Heart left ventricle (tissue), 16 donors: ENCODE results near the gene ZEB1. TPM values are rescaled to one million over a fixed set of nuclear protein-coding genes. Genes with fewer than 3 reads are reported as not detected.

Experiments
- ATAC-seq, 4 donors: fragments of 200-7000 bp; cut with Tn5 transposase; one replicate each; pipeline ENCODE4 v1.9.1; 2020 to 2022; ENCODE audit warnings: moderate library complexity in 4 of 4, mild to moderate bottlenecking in 3 of 4, moderate number of reproducible peaks in 1 of 4
- DNase-seq, 5 donors: peaks; one replicate each; pipeline ENCODE4 v3.0.0-alpha.2; 2020
- H3K27ac ChIP-seq, 12 donors: fragments of 200-600 bp; sonication (generic) in 4 of 12; one replicate each; pipeline versions ENCODE4 v1.5.0 to v1.8.0; 2016 to 2022; ENCODE audit warnings: mild to moderate bottlenecking in 2 of 12
- H3K27me3 ChIP-seq, 9 donors: fragments of 200-600 bp; sonication (generic) in 2 of 9; one replicate each; pipeline versions ENCODE4 v1.5.1 to v1.8.0; 2016 to 2022; ENCODE audit warnings: mild to moderate bottlenecking in 3 of 9
- H3K36me3 ChIP-seq, 9 donors: fragments of 200-600 bp; sonication (generic) in 2 of 9; one replicate each; pipeline versions ENCODE4 v1.5.0 to v1.8.0; 2018 to 2022; ENCODE audit warnings: mild to moderate bottlenecking in 2 of 9
- H3K4me1 ChIP-seq, 12 donors: fragments of 200-600 bp; sonication (generic) in 4 of 12; one replicate each; pipeline versions ENCODE4 v1.5.0 to v1.8.0; 2016 to 2022; ENCODE audit warnings: mild to moderate bottlenecking in 3 of 12
- H3K4me3 ChIP-seq, 12 donors: fragments of 200-600 bp; sonication (generic) in 4 of 12; one replicate each; pipeline versions ENCODE4 v1.5.0 to v1.8.0; 2017 to 2022; ENCODE audit warnings: mild to moderate bottlenecking in 9 of 12, moderate library complexity in 4 of 12
- H3K9me3 ChIP-seq, 12 donors: fragments of 200-600 bp; sonication (generic) in 4 of 12; one replicate each; pipeline versions ENCODE4 v1.5.0 to v1.8.0; 2016 to 2022; ENCODE audit warnings: mild to moderate bottlenecking in 1 of 12
- POLR2A ChIP-seq, 2 donors: fragments of 450-650 bp; IDR thresholded peaks; one replicate each; pipeline ENCODE4 v1.6.1; 2017; ENCODE audit warnings: antibody characterized with exemption in 2 of 2, mild to moderate bottlenecking in 2 of 2, moderate library complexity in 2 of 2
- WGBS, 4 donors: extraction: QIAGEN DNeasy Blood & Tissue Kit in 2 of 4; methylation state at CpG; one replicate each; pipeline versions ENCODE4 v1.1.5 to v1.1.7; 2013 to 2018; 5-methylcytosine and 5-hydroxymethylcytosine counted together
- intact Hi-C, 10 donors: fragments of 100-400 bp; cut with DNase I; formaldehyde crosslinking; loops; one replicate each; pipeline versions ENCODE4 v1.11.1 to v1.14.2; 2022
- long read RNA-seq, 3 donors: library from polyadenylated mRNA; unstranded; transcript quantifications; one replicate each; pipeline ENCODE4 v2.0.0, GENCODE V29; 2020 to 2021
- polyA plus RNA-seq, 2 donors: library from polyadenylated mRNA; stranded (reverse); fragments of 200-250 nt; gene quantifications; one replicate each; pipeline ENCODE4 v1.2.3, GENCODE V29; 2013
- total RNA-seq, 9 donors: library from RNA; depleted of rRNA in 2 of 9; stranded (reverse); fragments of >200 nt in 2 of 9; fragmentation: NEBNext Ultra II Directional in 3 of 9; extraction: Animal tissue kit (Norgen Biotek cat#: 25700) in 3 of 9; gene quantifications; one replicate each; pipeline versions ENCODE4 v1.1.0 to v1.2.4, GENCODE V29; 2016 to 2023
- TF ChIP-seq, protein P1 (sequence below), 12 donors: fragments of 200-600 bp; sonication (generic) in 4 of 12; IDR thresholded peaks; one replicate each; pipeline versions ENCODE4 v1.5.0 to v1.8.0; 2018 to 2022; ENCODE audit warnings: antibody characterized with exemption in 12 of 12, mild to moderate bottlenecking in 5 of 12
- donor health status: ischemic (EF 13 %, LVEDD 7.1; RV severe dilation, severe dysfunction).
- donor health status: healthy with polysubstance abuse.
- donor health status: DM: no; HTN: yes; CAD: no.
- donor health status: DM: no; HTN: no; CAD: no.
- donor health status: ischemic (EF 25% LVEDD 6.9; RV normal size, moderate dysfunction).
- donor health status: ischemic (EF 25% LVEDD 5.7; RV mildly dilated, moderate dysfunction).
- donor health status: healthy.
- donor health status: DM: yes; HTN: yes; CAD: no.
- donor health status: ischemic (EF 35%, LVEDD 5.7; RV mildly dilated, moderate dysfunction).
- donor health status: nonischemic (EF 11% LVEDD 7.7; RV severe dilation, severe dysfunction).
- donor health status: DM: yes; HTN: yes; CAD: no.
- donor health status: PGD.
- donor health status: ischemic (EF 29% LVEDD 5.4; RV normal size, mild dysfunction).
- donor health status: nonischemic (EF 23%, LVEDD 6.1; RV moderate dilation, normal function).

Gene ZEB1
- total RNA-seq, result 100 to 1,000 TPM in 3 of 9 donors, 10 to 100 TPM in 6; 74.0 to 135 (median 95.9) TPM
- 10 to 100 TPM; 15.4 to 19.4 TPM for polyA plus RNA-seq
- long read RNA-seq, donor 1, full-length matches to known transcripts, result 10 of 36 reads
- long read RNA-seq, donor 1, partial matches to known transcripts, result 19 of 36 reads
- long read RNA-seq, donor 1, other reads (novel, unspliced or antisense), result 7 of 36 reads
- long read RNA-seq, donor 2, full-length matches to known transcripts, result 74 of 170 reads
- long read RNA-seq, donor 2, partial matches to known transcripts, result 59 of 170 reads
- long read RNA-seq, donor 2, other reads (novel, unspliced or antisense), result 37 of 170 reads
- long read RNA-seq, donor 3, full-length matches to known transcripts, result 17 of 40 reads
- long read RNA-seq, donor 3, partial matches to known transcripts, result 20 of 40 reads
- long read RNA-seq, donor 3, other reads (novel, unspliced or antisense), result 3 of 40 reads

- DNase-seq, result peak; percentile 86 to 95 (median 91)
- peak within 1 kb of the TSS; percentile 91 to 99 (median 98) for H3K27ac ChIP-seq
- H3K4me1 ChIP-seq, result peaks cover 0 to 46% (median 17%) of the 10 kb centered on the region in 12 donors
- intact Hi-C loops, result loop anchor here (1.0 to 10.0 kb wide), 19 partner anchors 146 to 564 kb away; partner anchors contain the start of gene ZNF438 (in 4 of the 10)
- no peaks in the 10 kb centered on the region for H3K27me3 ChIP-seq
- no peak for TF ChIP-seq POLR2A (IDR thresholded peaks at IDR 0.05)
- TF ChIP-seq, protein P1, sequence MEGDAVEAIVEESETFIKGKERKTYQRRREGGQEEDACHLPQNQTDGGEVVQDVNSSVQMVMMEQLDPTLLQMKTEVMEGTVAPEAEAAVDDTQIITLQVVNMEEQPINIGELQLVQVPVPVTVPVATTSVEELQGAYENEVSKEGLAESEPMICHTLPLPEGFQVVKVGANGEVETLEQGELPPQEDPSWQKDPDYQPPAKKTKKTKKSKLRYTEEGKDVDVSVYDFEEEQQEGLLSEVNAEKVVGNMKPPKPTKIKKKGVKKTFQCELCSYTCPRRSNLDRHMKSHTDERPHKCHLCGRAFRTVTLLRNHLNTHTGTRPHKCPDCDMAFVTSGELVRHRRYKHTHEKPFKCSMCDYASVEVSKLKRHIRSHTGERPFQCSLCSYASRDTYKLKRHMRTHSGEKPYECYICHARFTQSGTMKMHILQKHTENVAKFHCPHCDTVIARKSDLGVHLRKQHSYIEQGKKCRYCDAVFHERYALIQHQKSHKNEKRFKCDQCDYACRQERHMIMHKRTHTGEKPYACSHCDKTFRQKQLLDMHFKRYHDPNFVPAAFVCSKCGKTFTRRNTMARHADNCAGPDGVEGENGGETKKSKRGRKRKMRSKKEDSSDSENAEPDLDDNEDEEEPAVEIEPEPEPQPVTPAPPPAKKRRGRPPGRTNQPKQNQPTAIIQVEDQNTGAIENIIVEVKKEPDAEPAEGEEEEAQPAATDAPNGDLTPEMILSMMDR (IDR thresholded peaks at IDR 0.05), result peak; percentile 23 to 70 (median 56)
- no peaks in the 10 kb centered on the region for H3K9me3 ChIP-seq
- ATAC-seq, result peak; percentile 33 to 78 (median 68)
- peak within 1 kb of the TSS; percentile 66 to 96 (median 90) for H3K4me3 ChIP-seq
- 0 to 1% (median 1%) methylated on average over 60 to 71 of the region's 71 CpGs for WGBS, 4 donors
- no peaks in the 10 kb centered on the region for H3K36me3 ChIP-seq
Measured at GRCh38 chr10:31318854-31319601, at the start of gene ZEB1. TSS of gene ZEB1 (plus strand) at chr10:31319216. CDS start at chr10:31319235, 19 bp downstream.

- intact Hi-C loops, result no loop called here
- no peak overlapping the region for H3K4me3 ChIP-seq
Measured at GRCh38 chr10:31270954-31271353, 48.1 kb upstream of the ZEB1 start.

DNA sequence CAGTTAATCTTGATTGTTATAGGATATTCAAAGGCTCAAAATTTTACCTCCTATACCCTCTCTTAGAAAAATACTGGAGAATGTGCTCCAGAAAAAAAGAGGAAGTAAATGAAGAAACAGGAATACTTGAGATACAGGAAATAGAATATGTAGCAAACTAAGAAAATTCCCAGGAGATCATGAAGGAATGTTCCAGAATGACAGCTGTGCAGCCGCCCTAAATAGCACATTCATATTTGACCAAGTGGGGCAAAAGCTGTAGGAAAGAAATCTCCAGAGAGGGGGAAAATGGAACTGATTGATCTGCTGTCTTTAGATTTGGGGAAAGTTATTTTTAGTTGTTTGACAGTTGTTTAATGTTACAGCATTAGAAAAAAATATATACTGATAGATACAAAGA, 46.2 kb upstream of the ZEB1 start:
- Histone ChIP-seq H3K27ac (peak overlapping the region in 4 of 12 donors; percentile 3 to 52 (median 40)), H3K9me3 (peaks cover 0 to 17% (median 0%) of the 10 kb centered on the region in 12 donors), H3K4me1 (peaks cover 0 to 6% (median 0%) of the 10 kb centered on the region in 12 donors), H3K27me3 (no peaks in the 10 kb centered on the region), H3K4me3 (no peak overlapping the region), H3K36me3 (no peaks in the 10 kb centered on the region)
- no peak for TF ChIP-seq POLR2A (IDR thresholded peaks at IDR 0.05)
- TF ChIP-seq, protein P1 (IDR thresholded peaks at IDR 0.05), result no peak
- WGBS, 4 donors, result 58 to 63% (median 61%) methylated on average over 1 of the region's 1 CpG
- peak in 2 of 5 donors; percentile 19 to 32 for DNase-seq
- ATAC-seq, result peak in 1 of 4 donors; percentile 39
- intact Hi-C loops, result no loop called here

More at GRCh38 chr10:31270954-31271353, 48.1 kb upstream of the ZEB1 start:
- Histone ChIP-seq H3K4me1 (peaks cover 0 to 6% (median 0%) of the 10 kb centered on the region in 12 donors), H3K36me3 (no peaks in the 10 kb centered on the region), H3K27ac (no peak overlapping the region), H3K27me3 (no peaks in the 10 kb centered on the region), H3K9me3 (peaks cover 0 to 17% (median 0%) of the 10 kb centered on the region in 12 donors)
- ATAC-seq (peak; percentile 47 to 65 (median 50)), DNase-seq (no peak)
- 84 to 97% (median 90%) methylated on average over 5 of the region's 5 CpGs for WGBS, 4 donors
- no peak for TF ChIP-seq POLR2A (IDR thresholded peaks at IDR 0.05)
- TF ChIP-seq, protein P1 (IDR thresholded peaks at IDR 0.05), result no peak
